ENCODE data around the gene FSTL3.

FSTL3 gene

GRCh38 chr19:718251-718951 is 42.2 kb downstream of the FSTL3 start:
- TF ChIP-seq TAF1 (IDR thresholded peaks at IDR 0.05; ENCODE audit: borderline replicate concordance, insufficient read depth, low read length) (no peak), POLR2AphosphoS5 (IDR thresholded peaks at IDR 0.05; ENCODE audit: low read depth, low read length) (no peak), FOXP2 (optimal IDR thresholded peaks at IDR 0.05; ENCODE audit: borderline replicate concordance, extremely low read depth, extremely low read length, insufficient read depth) (no peak), SIN3A (IDR thresholded peaks at IDR 0.05; ENCODE audit: borderline replicate concordance, insufficient read depth, low read length) (no peak), REST (IDR thresholded peaks at IDR 0.05; ENCODE audit: insufficient read depth in 1 of 2, low read depth in 2 of 2, low read length in 2 of 2) (no peak)

GRCh38 chr19:718991-719512 is 42.9 kb downstream of the FSTL3 start:
- TF ChIP-seq FOXP2 (optimal IDR thresholded peaks at IDR 0.05; ENCODE audit: borderline replicate concordance, extremely low read depth, extremely low read length, insufficient read depth) (no peak), REST (IDR thresholded peaks at IDR 0.05; ENCODE audit: insufficient read depth in 1 of 2, low read depth in 2 of 2, low read length in 2 of 2) (no peak), SIN3A (IDR thresholded peaks at IDR 0.05; ENCODE audit: borderline replicate concordance, insufficient read depth, low read length) (no peak), POLR2AphosphoS5 (IDR thresholded peaks at IDR 0.05; ENCODE audit: low read depth, low read length) (no peak), TAF1 (IDR thresholded peaks at IDR 0.05; ENCODE audit: borderline replicate concordance, insufficient read depth, low read length) (no peak)

DNA sequence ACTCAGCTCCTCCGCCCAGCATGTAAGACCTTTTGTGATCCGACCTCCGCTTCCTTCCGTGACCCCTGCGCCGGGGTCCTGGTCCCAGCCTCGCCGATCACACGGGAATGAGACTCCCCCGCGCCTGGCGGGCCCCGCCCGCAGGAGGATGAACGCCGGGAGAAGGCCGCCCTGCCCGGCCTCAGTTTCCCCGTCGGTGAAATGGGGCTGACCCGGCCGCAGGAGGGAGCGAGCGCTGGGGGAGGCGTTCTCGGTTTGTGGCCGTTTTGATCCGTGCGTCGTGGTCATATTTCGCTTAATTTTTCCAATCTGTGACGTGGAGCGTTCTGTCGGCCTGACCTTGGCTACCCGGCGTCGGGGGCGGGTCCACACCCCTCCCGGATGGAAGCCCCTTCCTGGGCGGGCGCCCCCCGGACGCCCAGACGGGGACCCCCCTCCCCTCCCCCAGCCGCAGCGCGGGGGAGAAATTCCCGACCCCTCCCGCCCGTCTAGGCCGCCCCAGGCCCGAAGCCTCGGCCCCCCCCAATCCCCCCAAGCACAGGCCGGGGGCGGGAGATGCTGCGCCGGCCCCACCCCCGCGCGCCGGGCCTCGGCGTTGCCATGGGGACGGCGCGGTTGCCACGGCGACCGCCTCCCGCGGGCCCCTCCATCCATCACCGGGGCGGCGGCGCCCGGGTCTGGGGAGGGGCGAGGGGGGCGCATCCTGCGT is 43.6 kb downstream of the FSTL3 start:
- TF ChIP-seq SIN3A (IDR thresholded peaks at IDR 0.05; ENCODE audit: borderline replicate concordance, insufficient read depth, low read length): no peak

DNA sequence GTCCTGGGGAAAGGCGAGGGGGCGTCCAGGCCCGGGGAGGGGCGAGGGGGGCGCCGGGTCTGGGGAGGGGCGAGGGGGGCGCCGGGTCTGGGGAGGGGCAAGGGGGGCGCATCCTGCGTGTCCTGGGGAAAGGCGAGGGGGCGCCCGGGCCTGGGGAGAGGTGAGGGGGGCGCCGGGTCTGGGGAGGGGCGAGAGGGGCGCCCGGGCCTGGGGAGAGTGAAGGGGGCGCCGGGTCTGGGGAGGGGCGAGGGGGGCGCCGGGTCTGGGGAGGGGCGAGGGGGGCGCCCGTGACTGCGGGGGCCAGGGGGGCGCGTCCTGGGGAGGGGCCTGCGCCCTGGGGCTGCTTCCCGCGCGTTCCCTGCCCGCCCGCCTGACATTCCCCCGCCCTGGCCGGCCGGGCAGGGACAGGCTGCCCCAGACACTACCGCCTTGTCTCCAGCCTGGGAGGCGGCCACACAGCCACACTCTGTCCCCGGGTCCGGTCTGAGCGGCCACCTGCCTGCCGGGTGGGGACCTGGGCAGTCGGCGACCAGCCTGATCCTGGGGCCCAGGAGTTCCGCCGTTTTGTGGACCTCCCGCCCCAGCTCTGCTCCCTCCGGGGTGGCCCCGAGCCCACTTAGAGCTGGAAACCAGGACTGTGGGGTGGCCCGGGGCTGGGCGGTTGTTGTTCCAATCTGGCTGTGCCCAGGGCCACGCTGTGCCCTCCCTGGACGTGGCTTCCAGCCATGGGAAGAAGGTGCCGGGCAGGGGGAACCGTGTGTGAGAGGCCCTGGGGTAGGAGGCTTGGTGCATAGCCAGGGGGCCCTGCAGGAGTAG is 44.4 kb downstream of the FSTL3 start:
- TF ChIP-seq POLR2AphosphoS5 (IDR thresholded peaks at IDR 0.05; ENCODE audit: low read depth, low read length): no peak
- no peak for TF ChIP-seq REST (IDR thresholded peaks at IDR 0.05; ENCODE audit: insufficient read depth in 1 of 2, low read depth in 2 of 2, low read length in 2 of 2)
- no peak for TF ChIP-seq SIN3A (IDR thresholded peaks at IDR 0.05; ENCODE audit: borderline replicate concordance, insufficient read depth, low read length)
- no peak for TF ChIP-seq FOXP2 (optimal IDR thresholded peaks at IDR 0.05; ENCODE audit: borderline replicate concordance, extremely low read depth, extremely low read length, insufficient read depth)
- TF ChIP-seq TAF1 (IDR thresholded peaks at IDR 0.05; ENCODE audit: borderline replicate concordance, insufficient read depth, low read length): no peak

DNA sequence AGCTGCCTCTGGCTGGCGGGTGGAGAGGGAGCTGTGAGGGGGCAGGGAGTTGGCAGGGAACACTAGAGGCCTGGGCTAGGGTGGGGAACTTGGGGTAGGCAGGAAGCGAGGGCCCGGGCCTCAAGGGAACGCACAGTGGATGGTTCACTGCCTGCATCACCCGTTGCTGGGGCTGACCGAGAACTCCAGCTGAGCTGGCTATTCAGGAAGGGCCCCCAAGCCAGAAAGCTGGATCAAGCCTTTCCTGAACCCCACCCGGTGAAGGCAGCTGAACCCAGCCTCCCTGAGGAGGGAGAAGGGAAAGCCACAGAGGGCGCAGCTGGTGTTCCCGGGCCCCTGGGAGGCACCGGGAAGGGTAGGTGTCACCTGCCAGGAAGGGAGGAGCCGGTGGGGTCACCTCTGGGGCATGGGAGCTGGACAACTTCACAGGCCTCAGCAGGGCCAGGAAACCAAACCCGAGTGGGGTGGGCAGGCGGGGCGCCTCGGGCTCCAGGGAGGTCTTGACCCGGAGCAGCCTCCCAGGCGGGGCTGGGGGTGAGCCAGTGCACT is 46.4 kb downstream of the FSTL3 start:
- TF ChIP-seq SIN3A (IDR thresholded peaks at IDR 0.05; ENCODE audit: borderline replicate concordance, insufficient read depth, low read length) (no peak), FOXP2 (optimal IDR thresholded peaks at IDR 0.05; ENCODE audit: borderline replicate concordance, extremely low read depth, extremely low read length, insufficient read depth) (no peak), TAF1 (IDR thresholded peaks at IDR 0.05; ENCODE audit: borderline replicate concordance, insufficient read depth, low read length) (no peak), POLR2AphosphoS5 (IDR thresholded peaks at IDR 0.05; ENCODE audit: low read depth, low read length) (no peak), REST (IDR thresholded peaks at IDR 0.05; ENCODE audit: insufficient read depth in 1 of 2, low read depth in 2 of 2, low read length in 2 of 2) (no peak)

Measured in PFSK-1 (cell line).